Panc1 (cell line): ENCODE results near the gene CUTA. TPM values are rescaled to one million over a fixed set of nuclear protein-coding genes. Genes with fewer than 3 reads are reported as not detected.

ENCODE experiments used
- ATAC-seq: fragments of 200-7000 bp; cut with Tn5 transposase; 2 replicates; pipeline ENCODE4 v1.9.1; 2020; ENCODE audit warnings: mild to moderate bottlenecking, moderate library complexity
- BruUV-seq: library from RNA; stranded (reverse); fragments of 400-500 nt; replicated peaks from 2 replicates; lab custom pipeline; 2021; lab: Mats Ljungman, UMichigan
- CTCF ChIA-PET: fragments of 300-600 bp; sonication (Branson Sonifier 250); formaldehyde crosslinking; loops from one replicate; lab custom pipeline; 2022; ENCODE audit warnings: antibody characterized with exemption; lab: Charles Lee
- POLR2A ChIA-PET: fragments of 300-600 bp; sonication (Branson Sonifier 250); formaldehyde crosslinking; loops from one replicate; lab custom pipeline; 2022; ENCODE audit warnings: antibody characterized with exemption; lab: Charles Lee
- DNase-seq: peaks from one replicate; pipeline ENCODE4 v3.0.0-alpha.2; 2010; ENCODE audit warnings: low read depth, low spot score
- H3K27ac ChIP-seq: 2 replicates; pipeline ENCODE4 v1.5.1; 2011; ENCODE audit warnings: mild to moderate bottlenecking, low read length, inconsistent platforms
- H3K27me3 ChIP-seq: fragments of 200-500 bp; sonication (Bioruptor generic); 2 replicates; pipeline ENCODE4 v1.6.0; 2014; ENCODE audit warnings: low read length, inconsistent platforms; ENCODE audit not compliant: control insufficient read depth, insufficient read depth
- H3K36me3 ChIP-seq: fragments of 200-500 bp; sonication (Bioruptor generic); 2 replicates; pipeline ENCODE4 v1.5.1; 2014; ENCODE audit warnings: inconsistent platforms, mild to moderate bottlenecking, low read length, moderate library complexity; ENCODE audit not compliant: control insufficient read depth, insufficient read depth
- H3K4me1 ChIP-seq: 2 replicates; pipeline ENCODE4 v1.5.1; 2011; ENCODE audit warnings: inconsistent platforms, mild to moderate bottlenecking, low read length, moderate library complexity; ENCODE audit not compliant: control insufficient read depth, insufficient read depth
- H3K4me3 ChIP-seq, 2 experiments: 2 replicates each; pipeline ENCODE4 v1.5.1; 2011 to 2012; ENCODE audit warnings: low read depth in 2 of 2, low read length in 2 of 2, mild to moderate bottlenecking in 2 of 2, inconsistent platforms in 1 of 2, moderate library complexity in 1 of 2
- H3K9me3 ChIP-seq: fragments of 200-500 bp; sonication (Bioruptor generic); 2 replicates; pipeline ENCODE4 v1.5.1; 2014; ENCODE audit warnings: low read depth, mild to moderate bottlenecking, inconsistent platforms, low read length, moderate library complexity; ENCODE audit not compliant: control insufficient read depth, insufficient read depth
- POLR2AphosphoS5 ChIP-seq: IDR thresholded peaks from 2 replicates; pipeline ENCODE4 v1.6.1; 2012; ENCODE audit warnings: mild to moderate bottlenecking, low read depth, low read length, moderate library complexity
- SIN3A ChIP-seq: IDR thresholded peaks from 2 replicates; pipeline ENCODE4 v1.6.1; 2012; ENCODE audit warnings: low read depth, mild to moderate bottlenecking, low read length, moderate library complexity, borderline replicate concordance; ENCODE audit not compliant: insufficient read depth
- TCF7L2 ChIP-seq: IDR thresholded peaks from 2 replicates; pipeline ENCODE4 v1.6.1; 2011; ENCODE audit warnings: mild to moderate bottlenecking, low read depth, low read length, inconsistent platforms
- in situ Hi-C: cut with HindIII; loops from 2 replicates; pipeline ENCODE4 v1.10.0; 2016; ENCODE audit warnings: low sequenced_read_pairs, low pct_unique_long_range_greater_than_20kb
- intact Hi-C: fragments of 100-400 bp; cut with micrococcal nuclease; formaldehyde crosslinking; loops from one replicate; pipeline ENCODE4 v1.10.0; 2022; ENCODE audit not compliant: unreplicated experiment
- total RNA-seq: library from RNA; stranded (reverse); gene quantifications from one replicate; pipeline ENCODE4 v1.2.1, GENCODE V29; 2021; ENCODE audit not compliant: unreplicated experiment
- TF ChIP-seq, protein P1 (sequence below), 2 experiments: IDR thresholded peaks; 2 replicates each; pipeline ENCODE4 v1.6.1; 2011 to 2012; ENCODE audit warnings: low read depth in 2 of 2, control low read depth in 1 of 2, low read length in 1 of 2, mild to moderate bottlenecking in 1 of 2, moderate library complexity in 1 of 2; ENCODE audit not compliant: insufficient read depth in 1 of 2
- TF ChIP-seq, protein P2 (sequence below): fragments of 450-650 bp; IDR thresholded peaks from 2 replicates; pipeline ENCODE4 v1.5.1; 2017; ENCODE audit warnings: mild to moderate bottlenecking

The CUTA gene
- total RNA-seq, 1 experiment from 2014 or later, result 338 TPM

DNA sequence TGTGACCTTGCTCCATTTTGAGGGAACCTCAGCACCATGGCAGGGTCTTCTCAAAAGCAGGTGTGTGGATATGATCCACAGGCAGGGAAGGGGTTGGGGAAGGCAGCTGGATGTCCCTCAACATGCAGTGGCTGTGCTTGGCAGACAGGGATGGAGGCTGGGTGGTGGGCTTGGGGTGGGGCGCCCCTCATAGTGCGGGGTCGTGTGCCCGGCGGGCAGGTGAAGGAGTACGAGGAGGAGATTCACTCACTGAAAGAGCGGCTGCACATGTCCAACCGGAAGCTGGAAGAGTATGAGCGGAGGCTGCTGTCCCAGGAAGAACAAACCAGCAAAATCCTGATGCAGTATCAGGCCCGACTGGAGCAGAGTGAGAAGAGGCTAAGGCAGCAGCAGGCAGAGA is 28.4 kb upstream of the CUTA start:
- ChIA-PET CTCF (interaction anchor here (0.7 kb wide), 1 partner anchor 607 kb away, joined by 16 read pairs; no protein-coding TSS in a partner anchor), POLR2A (no interaction called here)
- Histone ChIP-seq H3K4me3 (no peak overlapping the region), H3K27me3 (no peaks in the 10 kb centered on the region), H3K36me3 (no peaks in the 10 kb centered on the region), H3K27ac (no peak overlapping the region), H3K4me1 (no peaks in the 10 kb centered on the region), H3K9me3 (no peaks in the 10 kb centered on the region)
- in situ Hi-C loops, result no loop called here
- no peak for DNase-seq
- BruUV-seq, result no TSS peak
- no peak for ATAC-seq
- intact Hi-C loops, result no loop called here
- TF ChIP-seq SIN3A (no peak), POLR2AphosphoS5 (no peak), TCF7L2 (no peak)
- TF ChIP-seq, protein P1, sequence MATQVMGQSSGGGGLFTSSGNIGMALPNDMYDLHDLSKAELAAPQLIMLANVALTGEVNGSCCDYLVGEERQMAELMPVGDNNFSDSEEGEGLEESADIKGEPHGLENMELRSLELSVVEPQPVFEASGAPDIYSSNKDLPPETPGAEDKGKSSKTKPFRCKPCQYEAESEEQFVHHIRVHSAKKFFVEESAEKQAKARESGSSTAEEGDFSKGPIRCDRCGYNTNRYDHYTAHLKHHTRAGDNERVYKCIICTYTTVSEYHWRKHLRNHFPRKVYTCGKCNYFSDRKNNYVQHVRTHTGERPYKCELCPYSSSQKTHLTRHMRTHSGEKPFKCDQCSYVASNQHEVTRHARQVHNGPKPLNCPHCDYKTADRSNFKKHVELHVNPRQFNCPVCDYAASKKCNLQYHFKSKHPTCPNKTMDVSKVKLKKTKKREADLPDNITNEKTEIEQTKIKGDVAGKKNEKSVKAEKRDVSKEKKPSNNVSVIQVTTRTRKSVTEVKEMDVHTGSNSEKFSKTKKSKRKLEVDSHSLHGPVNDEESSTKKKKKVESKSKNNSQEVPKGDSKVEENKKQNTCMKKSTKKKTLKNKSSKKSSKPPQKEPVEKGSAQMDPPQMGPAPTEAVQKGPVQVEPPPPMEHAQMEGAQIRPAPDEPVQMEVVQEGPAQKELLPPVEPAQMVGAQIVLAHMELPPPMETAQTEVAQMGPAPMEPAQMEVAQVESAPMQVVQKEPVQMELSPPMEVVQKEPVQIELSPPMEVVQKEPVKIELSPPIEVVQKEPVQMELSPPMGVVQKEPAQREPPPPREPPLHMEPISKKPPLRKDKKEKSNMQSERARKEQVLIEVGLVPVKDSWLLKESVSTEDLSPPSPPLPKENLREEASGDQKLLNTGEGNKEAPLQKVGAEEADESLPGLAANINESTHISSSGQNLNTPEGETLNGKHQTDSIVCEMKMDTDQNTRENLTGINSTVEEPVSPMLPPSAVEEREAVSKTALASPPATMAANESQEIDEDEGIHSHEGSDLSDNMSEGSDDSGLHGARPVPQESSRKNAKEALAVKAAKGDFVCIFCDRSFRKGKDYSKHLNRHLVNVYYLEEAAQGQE (IDR thresholded peaks at IDR 0.05; ENCODE audit: insufficient read depth in 1 of 2, low read depth in 2 of 2, low read length in 1 of 2), result no peak
- TF ChIP-seq, protein P2, sequence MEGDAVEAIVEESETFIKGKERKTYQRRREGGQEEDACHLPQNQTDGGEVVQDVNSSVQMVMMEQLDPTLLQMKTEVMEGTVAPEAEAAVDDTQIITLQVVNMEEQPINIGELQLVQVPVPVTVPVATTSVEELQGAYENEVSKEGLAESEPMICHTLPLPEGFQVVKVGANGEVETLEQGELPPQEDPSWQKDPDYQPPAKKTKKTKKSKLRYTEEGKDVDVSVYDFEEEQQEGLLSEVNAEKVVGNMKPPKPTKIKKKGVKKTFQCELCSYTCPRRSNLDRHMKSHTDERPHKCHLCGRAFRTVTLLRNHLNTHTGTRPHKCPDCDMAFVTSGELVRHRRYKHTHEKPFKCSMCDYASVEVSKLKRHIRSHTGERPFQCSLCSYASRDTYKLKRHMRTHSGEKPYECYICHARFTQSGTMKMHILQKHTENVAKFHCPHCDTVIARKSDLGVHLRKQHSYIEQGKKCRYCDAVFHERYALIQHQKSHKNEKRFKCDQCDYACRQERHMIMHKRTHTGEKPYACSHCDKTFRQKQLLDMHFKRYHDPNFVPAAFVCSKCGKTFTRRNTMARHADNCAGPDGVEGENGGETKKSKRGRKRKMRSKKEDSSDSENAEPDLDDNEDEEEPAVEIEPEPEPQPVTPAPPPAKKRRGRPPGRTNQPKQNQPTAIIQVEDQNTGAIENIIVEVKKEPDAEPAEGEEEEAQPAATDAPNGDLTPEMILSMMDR, result no peak

DNA sequence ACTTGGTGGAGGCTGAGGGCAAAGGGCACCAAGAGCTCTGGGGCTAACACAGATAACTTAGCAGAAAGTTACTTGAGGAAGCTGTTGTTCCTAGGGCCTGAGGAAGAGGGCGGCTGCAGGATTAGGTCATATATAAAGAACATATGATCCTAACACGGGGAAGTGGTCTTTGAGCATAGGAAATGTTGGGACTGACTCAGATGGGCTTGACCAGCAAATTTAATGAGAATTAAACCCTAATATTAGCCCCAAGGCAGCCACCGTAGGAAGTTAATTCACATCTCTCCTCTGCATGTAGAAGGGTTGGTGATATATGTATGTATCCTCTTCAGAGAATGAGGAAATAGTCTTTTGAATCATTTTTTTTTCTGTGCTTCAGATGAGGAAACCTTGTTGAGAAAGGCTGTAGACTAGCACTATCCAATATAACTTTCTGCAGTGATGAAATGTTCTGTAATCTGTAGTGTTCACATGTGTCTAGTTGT is 27.3 kb upstream of the CUTA start:
- H3K9me3 ChIP-seq, result no peaks in the 10 kb centered on the region
- no peaks in the 10 kb centered on the region for H3K4me1 ChIP-seq
- H3K4me3 ChIP-seq, result no peak overlapping the region
- no peak overlapping the region for H3K27ac ChIP-seq
- intact Hi-C loops, result no loop called here
- no TSS peak for BruUV-seq
- H3K27me3 ChIP-seq, result no peaks in the 10 kb centered on the region
- ChIA-PET POLR2A (interaction anchor here (0.6 kb wide), 1 partner anchor 35 kb away, joined by 4 read pairs; no protein-coding TSS in a partner anchor), CTCF (no interaction called here)
- ATAC-seq, result no peak
- DNase-seq, result no peak
- in situ Hi-C loops, result no loop called here
- H3K36me3 ChIP-seq, result no peaks in the 10 kb centered on the region
- no peak for TF ChIP-seq POLR2AphosphoS5
- no peak for TF ChIP-seq SIN3A
- TF ChIP-seq, protein P1 (IDR thresholded peaks at IDR 0.05; ENCODE audit: insufficient read depth in 1 of 2, low read depth in 2 of 2, low read length in 1 of 2), result no peak
- no peak for TF ChIP-seq TCF7L2
- TF ChIP-seq, protein P2, result no peak
